ENCODE results near the gene RBP3. TPM values are rescaled to one million over a fixed set of nuclear protein-coding genes. Genes with fewer than 3 reads are reported as not detected.

RBP3 gene
- total RNA-seq, 1 experiment from 2014 or later = not detected

Other genes with a start within 250 kb of the RBP3 start
- not detected in 2 replicates for gene GDF10, start 48.2 kb upstream of the RBP3 start, total RNA-seq (2022)
- not detected in 2 replicates for gene GDF2, start 25.9 kb upstream of the RBP3 start, total RNA-seq (2022)
- 5.6 and 8.7 TPM in 2 replicates for gene ZNF488, start 35.9 kb downstream of the RBP3 start, total RNA-seq (2022)
- 14.1 and 20.9 TPM in 2 replicates for gene ANXA8, start 135.8 kb downstream of the RBP3 start, total RNA-seq (2022)
- not detected in 2 replicates for gene FAM25G, start 143.3 kb downstream of the RBP3 start, total RNA-seq (2022)
- gene AGAP9, start 175.3 kb downstream of the RBP3 start, total RNA-seq (2022) = 20.7 and 26.1 TPM in 2 replicates

All from Caco-2 (cell line).